ENCODE measurements around the gene ZNF853.
"Not testable (repeated sequence)": the region's sequence is repeated elsewhere in the genome, so short reads cannot be mapped to it uniquely, and the experiment has no call there.

The ZNF853 gene

GRCh38 chr7:6606866-6607583, 8.4 kb upstream of the ZNF853 start:
- DNase-seq, result no peak

- DNase-seq, result no peak
Measured at GRCh38 chr7:6607651-6608051, 7.8 kb upstream of the ZNF853 start.

- DNase-seq, result no peak
Measured at GRCh38 chr7:6608081-6608480, 7.3 kb upstream of the ZNF853 start.

- DNase-seq, result no peak
Measured at GRCh38 chr7:6608794-6609193, 6.6 kb upstream of the ZNF853 start.

- DNase-seq, result no peak
Measured at GRCh38 chr7:6612819-6613218, 2.6 kb upstream of the ZNF853 start.

GRCh38 chr7:6613706-6614105, 1.7 kb upstream of the ZNF853 start:
- no peak for DNase-seq

GRCh38 chr7:6615723-6616555, 529 bp downstream of the ZNF853 start:
- no peak for DNase-seq

- DNase-seq, result no peak
Measured at GRCh38 chr7:6616854-6617643, 1.6 kb downstream of the ZNF853 start.

GRCh38 chr7:6618621-6619020, 3.2 kb downstream of the ZNF853 start:
- DNase-seq, result no peak

GRCh38 chr7:6619961-6620360, 4.6 kb downstream of the ZNF853 start:
- DNase-seq, result no peak

GRCh38 chr7:6621195-6622133, 6.1 kb downstream of the ZNF853 start:
- no peak for DNase-seq

GRCh38 chr7:6622134-6622710, 6.8 kb downstream of the ZNF853 start:
- no peak for DNase-seq

GRCh38 chr7:6623589-6624245, 8.3 kb downstream of the ZNF853 start:
- DNase-seq, result no peak

GRCh38 chr7:6624246-6624611, 8.8 kb downstream of the ZNF853 start:
- DNase-seq, result no peak

- no peak for DNase-seq
Measured at GRCh38 chr7:6628045-6628444, 12.6 kb downstream of the ZNF853 start.

- DNase-seq, result no peak
Measured at GRCh38 chr7:6630007-6630849, 14.8 kb downstream of the ZNF853 start.

- DNase-seq, result no peak
Measured at GRCh38 chr7:6631605-6632004, 16.2 kb downstream of the ZNF853 start.

GRCh38 chr7:6634021-6634420, 18.6 kb downstream of the ZNF853 start:
- DNase-seq, result no peak

- not testable (repeated sequence) for DNase-seq
Measured at GRCh38 chr7:6634971-6635370, 19.6 kb downstream of the ZNF853 start.

- peak; percentile 39 for DNase-seq
Measured at GRCh38 chr7:6636741-6637543, 21.5 kb downstream of the ZNF853 start, which contains the start of gene ZNF316. TSS of gene ZNF316 (plus strand) at chr7:6637318. CDS start at chr7:6642410, 5,092 bp downstream.
